Neural cell (in vitro differentiated cells): ENCODE results near the gene BCAS1. TPM values are rescaled to one million over a fixed set of nuclear protein-coding genes. Genes with fewer than 3 reads are reported as not detected.

Source experiments
- H2AFZ ChIP-seq: fragments of 200-600, 300-800 bp; sonication (generic), shearing (Covaris generic); 2 replicates; pipeline ENCODE4 v1.6.0; 2014; ENCODE audit warnings: low read depth, mild to moderate bottlenecking, antibody characterized with exemption, low read length, moderate library complexity
- H3F3A ChIP-seq: fragments of 200-600 bp; shearing (Covaris generic); 2 replicates; pipeline ENCODE4 v1.6.1; 2016; ENCODE audit warnings: mild to moderate bottlenecking, moderate library complexity, mixed read lengths, antibody characterized with exemption, low read length; ENCODE audit not compliant: insufficient read depth, poor library complexity, severe bottlenecking
- H3K27ac ChIP-seq: fragments of 200-600, 300-800 bp; sonication (generic), shearing (Covaris generic); 2 replicates; pipeline ENCODE4 v1.5.1; 2014; ENCODE audit warnings: mild to moderate bottlenecking, low read length, moderate library complexity
- H3K27me3 ChIP-seq: fragments of 300-800, 200-600 bp; sonication (generic), shearing (Covaris generic); 2 replicates; pipeline ENCODE4 v1.6.0; 2014; ENCODE audit warnings: mild to moderate bottlenecking, low read depth, low read length, moderate library complexity; ENCODE audit not compliant: insufficient read depth
- H3K36me3 ChIP-seq: fragments of 300-800, 200-600 bp; sonication (generic), shearing (Covaris generic); 2 replicates; pipeline ENCODE4 v1.5.1; 2014; ENCODE audit warnings: mild to moderate bottlenecking, antibody characterized with exemption, low read length, moderate library complexity; ENCODE audit not compliant: insufficient read depth
- H3K4me2 ChIP-seq: fragments of 300-800, 200-600 bp; sonication (generic), shearing (Covaris generic); 2 replicates; pipeline ENCODE4 v1.6.0; 2014; ENCODE audit warnings: mild to moderate bottlenecking, low read length
- H3K4me3 ChIP-seq: fragments of 300-800, 200-600 bp; sonication (generic), shearing (Covaris generic); 2 replicates; pipeline ENCODE4 v1.5.1; 2014; ENCODE audit warnings: mild to moderate bottlenecking, low read length, moderate library complexity
- H3K79me2 ChIP-seq: fragments of 200-600 bp; shearing (Covaris generic); replicated peaks from 2 replicates; pipeline ENCODE4 v1.6.0; 2014; ENCODE audit warnings: mild to moderate bottlenecking, low read length, moderate library complexity; ENCODE audit not compliant: insufficient read depth
- H3K9ac ChIP-seq: fragments of 300-800, 200-600 bp; sonication (generic), shearing (Covaris generic); 2 replicates; pipeline ENCODE4 v1.6.1; 2016; ENCODE audit warnings: mild to moderate bottlenecking, low read length, mixed read lengths
- H3K9me2 ChIP-seq: fragments of 200-600 bp; shearing (Covaris generic); 2 replicates; pipeline ENCODE4 v1.6.1; 2016; ENCODE audit warnings: mild to moderate bottlenecking, low read length, mixed read lengths; ENCODE audit not compliant: insufficient read depth
- H3K9me3 ChIP-seq: fragments of 200-600, 300-800 bp; sonication (generic), shearing (Covaris generic); 2 replicates; pipeline ENCODE4 v1.6.1; 2016; ENCODE audit warnings: mild to moderate bottlenecking, mixed run types, low read length, moderate library complexity, mixed read lengths
- H4K20me1 ChIP-seq: fragments of 200-600 bp; shearing (Covaris generic); 2 replicates; pipeline ENCODE4 v1.6.1; 2016; ENCODE audit warnings: mild to moderate bottlenecking, mixed run types; ENCODE audit not compliant: insufficient read depth
- CTCF ChIP-seq: fragments of 450-650 bp; IDR thresholded peaks from 2 replicates; pipeline ENCODE4 v1.5.1; 2014; ENCODE audit warnings: antibody characterized with exemption, mild to moderate bottlenecking, moderate library complexity; ENCODE audit not compliant: poor library complexity, severe bottlenecking
- EP300 ChIP-seq: fragments of 450-650 bp; conservative IDR thresholded peaks from 2 replicates; pipeline ENCODE4 v1.6.1; 2014; ENCODE audit warnings: antibody characterized with exemption, mild to moderate bottlenecking, moderate library complexity; ENCODE audit not compliant: poor library complexity, severe bottlenecking
- EZH2 ChIP-seq: fragments of 200-600, 300-800 bp; shearing (Covaris generic), sonication (generic); IDR thresholded peaks from 2 replicates; pipeline ENCODE4 v1.6.1; 2014; ENCODE audit warnings: antibody characterized with exemption, low read length, borderline replicate concordance, mild to moderate bottlenecking; ENCODE audit not compliant: insufficient read depth, poor library complexity, severe bottlenecking
- MXI1 ChIP-seq: fragments of 450-650 bp; conservative IDR thresholded peaks from 2 replicates; pipeline ENCODE4 v1.6.1; 2014; ENCODE audit warnings: antibody characterized with exemption, mild to moderate bottlenecking; ENCODE audit not compliant: poor library complexity, severe bottlenecking
- POLR2AphosphoS5 ChIP-seq: IDR thresholded peaks from 2 replicates; pipeline ENCODE4 v1.6.1; 2012
- RAD21 ChIP-seq: fragments of 450-650 bp; conservative IDR thresholded peaks from 2 replicates; pipeline ENCODE4 v1.6.1; 2014; ENCODE audit warnings: antibody characterized with exemption, mild to moderate bottlenecking, moderate library complexity
- REST ChIP-seq: IDR thresholded peaks from 2 replicates; pipeline ENCODE4 v1.6.1; 2012; ENCODE audit warnings: borderline replicate concordance
- SMC3 ChIP-seq: fragments of 450-650 bp; conservative IDR thresholded peaks from 2 replicates; pipeline ENCODE4 v1.6.1; 2014; ENCODE audit warnings: antibody characterized with exemption, mild to moderate bottlenecking, moderate library complexity; ENCODE audit not compliant: poor library complexity
- TAF1 ChIP-seq: IDR thresholded peaks from 2 replicates; pipeline ENCODE4 v1.6.1; 2012; ENCODE audit warnings: low read depth
- polyA plus RNA-seq: library from polyadenylated mRNA; depleted of rRNA; stranded (reverse); fragments of >200 nt; gene quantifications from 2 replicates; pipeline ENCODE4 v1.2.3, GENCODE V29; 2014

BCAS1 gene
- polyA plus RNA-seq, 1 donor from 2014 or later, result not detected

GRCh38 chr20:54002741-54003140, 67.7 kb downstream of the BCAS1 start:
- no peaks in the 10 kb centered on the region for H3K9me3 ChIP-seq
- no peaks in the 10 kb centered on the region for H3F3A ChIP-seq
- no peaks in the 10 kb centered on the region for H3K27me3 ChIP-seq
- TF ChIP-seq REST, result no peak
- no peak for TF ChIP-seq MXI1
- TF ChIP-seq SMC3, result no peak
- TF ChIP-seq EP300, result no peak
- TF ChIP-seq EZH2, result no peak
- TF ChIP-seq TAF1, result no peak
- H3K9ac ChIP-seq, result no peak overlapping the region
- H3K79me2 ChIP-seq, result no peaks in the 10 kb centered on the region
- no peak overlapping the region for H3K4me2 ChIP-seq
- no peak overlapping the region for H2AFZ ChIP-seq
- no peak overlapping the region for H3K27ac ChIP-seq
- no peaks in the 10 kb centered on the region for H3K36me3 ChIP-seq
- H4K20me1 ChIP-seq, result no peaks in the 10 kb centered on the region
- H3K4me3 ChIP-seq, result no peak overlapping the region
- H3K9me2 ChIP-seq, result no peaks in the 10 kb centered on the region

GRCh38 chr20:54002056-54002575, 68.3 kb downstream of the BCAS1 start:
- no peaks in the 10 kb centered on the region for H3K27me3 ChIP-seq
- no peak overlapping the region for H3K4me3 ChIP-seq
- H3K9ac ChIP-seq, result no peak overlapping the region
- H4K20me1 ChIP-seq, result no peaks in the 10 kb centered on the region
- TF ChIP-seq TAF1, result no peak
- no peak for TF ChIP-seq SMC3
- TF ChIP-seq POLR2AphosphoS5, result no peak
- TF ChIP-seq CTCF, result no peak
- no peaks in the 10 kb centered on the region for H3K9me2 ChIP-seq
- no peak overlapping the region for H2AFZ ChIP-seq
- H3K36me3 ChIP-seq, result no peaks in the 10 kb centered on the region
- H3F3A ChIP-seq, result no peaks in the 10 kb centered on the region
- no peaks in the 10 kb centered on the region for H3K9me3 ChIP-seq
- H3K79me2 ChIP-seq, result no peaks in the 10 kb centered on the region
- H3K27ac ChIP-seq, result no peak overlapping the region
- H3K4me2 ChIP-seq, result no peak overlapping the region

GRCh38 chr20:54000914-54001313, 69.5 kb downstream of the BCAS1 start:
- no peaks in the 10 kb centered on the region for H4K20me1 ChIP-seq
- H3K27ac ChIP-seq, result no peak overlapping the region
- no peak overlapping the region for H3K9ac ChIP-seq
- H3K79me2 ChIP-seq, result no peaks in the 10 kb centered on the region
- no peaks in the 10 kb centered on the region for H3K9me3 ChIP-seq
- no peak overlapping the region for H3K4me2 ChIP-seq
- H3K9me2 ChIP-seq, result no peaks in the 10 kb centered on the region
- H3K36me3 ChIP-seq, result no peaks in the 10 kb centered on the region
- no peak for TF ChIP-seq REST
- TF ChIP-seq EP300, result no peak
- TF ChIP-seq EZH2, result no peak
- TF ChIP-seq RAD21, result no peak
- no peaks in the 10 kb centered on the region for H3F3A ChIP-seq
- H3K27me3 ChIP-seq, result no peaks in the 10 kb centered on the region
- no peak overlapping the region for H3K4me3 ChIP-seq
- no peak overlapping the region for H2AFZ ChIP-seq
